ENCODE results near the gene ARHGAP22.

DNA sequence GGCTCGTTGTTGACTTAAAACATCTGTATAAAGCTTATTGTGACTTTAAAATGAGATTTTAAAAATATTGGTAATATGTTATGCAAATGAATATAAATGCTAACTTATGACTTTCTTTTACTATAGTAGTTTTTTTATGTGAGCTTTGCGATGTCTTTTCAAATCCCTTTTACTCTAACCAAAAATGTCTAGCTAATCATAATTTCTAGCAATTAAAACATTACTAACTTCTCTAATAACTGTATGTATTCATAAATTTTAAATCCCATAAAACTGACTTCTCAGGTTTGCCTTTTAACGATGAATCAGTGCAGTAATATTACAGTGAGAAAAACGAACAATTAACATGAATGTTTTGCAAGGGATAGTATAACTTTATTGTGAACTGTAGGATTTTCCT lies 185.2 kb downstream of the ARHGAP22 start:
- TF ChIP-seq GATA2 (IDR thresholded peaks at IDR 0.05; ENCODE audit: low read depth, low read length) (no peak), GATA3 (IDR thresholded peaks at IDR 0.05; ENCODE audit: low read depth, low read length) (no peak)
